GM19328 (cell line): ENCODE measurements around the gene KHK.

ENCODE experiments used
- ATAC-seq: cut with Tn5 transposase; IDR thresholded peaks from one replicate; pipeline ENCODE4 v1.9.1; 2021; ENCODE audit warnings: mild to moderate bottlenecking, moderate library complexity; ENCODE audit not compliant: unreplicated experiment

KHK gene

DNA sequence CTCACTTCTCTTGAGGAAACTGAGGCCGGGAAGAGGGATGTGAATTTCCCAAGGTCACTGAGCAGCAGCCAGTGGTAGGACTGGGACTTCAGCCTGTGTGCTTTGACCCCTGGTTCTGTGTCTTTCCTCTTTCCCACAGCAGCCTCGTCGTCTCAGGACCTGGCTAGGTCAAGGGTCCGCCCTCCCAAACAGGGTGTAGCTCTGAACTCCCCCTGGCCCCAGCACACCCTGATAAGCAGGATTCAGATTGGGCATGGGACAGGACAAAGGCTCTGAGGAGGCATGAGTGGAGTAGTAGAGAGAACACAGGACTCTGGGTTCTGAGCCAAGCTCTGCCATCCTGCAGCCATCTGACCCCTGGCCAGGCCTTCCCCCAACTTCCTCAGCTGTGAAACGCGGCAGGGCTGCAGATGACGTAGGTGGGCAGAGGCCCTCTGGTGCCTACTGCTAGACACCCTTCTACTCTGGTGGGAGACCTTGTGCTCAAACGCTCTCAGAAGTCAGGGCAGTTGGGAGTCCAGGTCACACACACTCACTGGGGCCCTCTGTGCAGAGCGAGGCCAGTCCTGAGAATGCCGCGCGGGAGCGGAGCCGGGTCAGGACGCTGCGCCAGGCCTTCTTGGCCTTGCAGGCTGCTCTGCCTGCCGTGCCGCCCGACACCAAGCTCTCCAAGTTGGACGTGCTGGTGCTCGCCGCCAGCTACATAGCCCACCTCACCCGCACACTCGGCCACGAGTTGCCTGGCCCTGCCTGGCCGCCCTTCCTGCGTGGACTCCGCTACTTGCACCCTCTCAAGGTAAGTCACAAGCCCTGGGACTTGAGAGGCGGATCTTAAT, 63.2 kb downstream of the KHK start:
- no peak for ATAC-seq
